Measurements from ENCODE around the gene NDOR1.

NDOR1 gene

DNA sequence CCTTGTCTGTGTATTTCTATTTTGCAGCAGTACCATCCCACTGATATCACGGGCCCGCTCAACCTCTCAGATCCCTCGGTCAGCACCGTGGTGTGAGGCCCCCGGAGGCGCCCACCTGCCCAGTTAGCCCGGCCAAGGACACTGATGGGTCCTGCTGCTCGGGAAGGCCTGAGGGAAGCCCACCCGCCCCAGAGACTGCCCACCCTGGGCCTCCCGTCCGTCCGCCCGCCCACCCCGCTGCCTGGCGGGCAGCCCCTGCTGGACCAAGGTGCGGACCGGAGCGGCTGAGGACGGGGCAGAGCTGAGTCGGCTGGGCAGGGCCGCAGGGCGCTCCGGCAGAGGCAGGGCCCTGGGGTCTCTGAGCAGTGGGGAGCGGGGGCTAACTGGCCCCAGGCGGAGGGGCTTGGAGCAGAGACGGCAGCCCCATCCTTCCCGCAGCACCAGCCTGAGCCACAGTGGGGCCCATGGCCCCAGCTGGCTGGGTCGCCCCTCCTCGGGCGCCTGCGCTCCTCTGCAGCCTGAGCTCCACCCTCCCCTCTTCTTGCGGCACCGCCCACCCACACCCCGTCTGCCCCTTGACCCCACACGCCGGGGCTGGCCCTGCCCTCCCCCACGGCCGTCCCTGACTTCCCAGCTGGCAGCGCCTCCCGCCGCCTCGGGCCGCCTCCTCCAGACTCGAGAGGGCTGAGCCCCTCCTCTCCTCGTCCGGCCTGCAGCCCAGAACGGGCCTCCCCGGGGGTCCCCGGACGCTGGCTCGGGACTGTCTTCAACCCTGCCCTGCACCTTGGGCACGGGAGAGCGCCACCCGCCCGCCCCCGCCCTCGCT lies 37.5 kb upstream of the NDOR1 start:
- no peak for DNase-seq (ENCODE audit: low read depth)

DNA sequence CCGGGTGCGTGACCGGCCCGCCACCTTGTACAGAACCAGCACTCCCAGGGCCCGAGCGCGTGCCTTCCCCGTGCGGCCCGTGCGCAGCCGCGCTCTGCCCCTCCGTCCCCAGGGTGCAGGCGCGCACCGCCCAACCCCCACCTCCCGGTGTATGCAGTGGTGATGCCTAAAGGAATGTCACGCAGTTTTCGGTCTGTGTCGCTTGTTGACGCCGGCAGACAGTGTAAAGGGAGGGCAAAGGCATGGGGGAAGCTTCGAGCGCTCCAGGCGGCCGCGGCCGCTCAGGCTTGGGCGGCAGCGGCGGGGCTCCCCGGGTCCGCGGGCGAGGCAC lies 37.0 kb upstream of the NDOR1 start:
- DNase-seq (ENCODE audit: low read depth): no peak

DNA sequence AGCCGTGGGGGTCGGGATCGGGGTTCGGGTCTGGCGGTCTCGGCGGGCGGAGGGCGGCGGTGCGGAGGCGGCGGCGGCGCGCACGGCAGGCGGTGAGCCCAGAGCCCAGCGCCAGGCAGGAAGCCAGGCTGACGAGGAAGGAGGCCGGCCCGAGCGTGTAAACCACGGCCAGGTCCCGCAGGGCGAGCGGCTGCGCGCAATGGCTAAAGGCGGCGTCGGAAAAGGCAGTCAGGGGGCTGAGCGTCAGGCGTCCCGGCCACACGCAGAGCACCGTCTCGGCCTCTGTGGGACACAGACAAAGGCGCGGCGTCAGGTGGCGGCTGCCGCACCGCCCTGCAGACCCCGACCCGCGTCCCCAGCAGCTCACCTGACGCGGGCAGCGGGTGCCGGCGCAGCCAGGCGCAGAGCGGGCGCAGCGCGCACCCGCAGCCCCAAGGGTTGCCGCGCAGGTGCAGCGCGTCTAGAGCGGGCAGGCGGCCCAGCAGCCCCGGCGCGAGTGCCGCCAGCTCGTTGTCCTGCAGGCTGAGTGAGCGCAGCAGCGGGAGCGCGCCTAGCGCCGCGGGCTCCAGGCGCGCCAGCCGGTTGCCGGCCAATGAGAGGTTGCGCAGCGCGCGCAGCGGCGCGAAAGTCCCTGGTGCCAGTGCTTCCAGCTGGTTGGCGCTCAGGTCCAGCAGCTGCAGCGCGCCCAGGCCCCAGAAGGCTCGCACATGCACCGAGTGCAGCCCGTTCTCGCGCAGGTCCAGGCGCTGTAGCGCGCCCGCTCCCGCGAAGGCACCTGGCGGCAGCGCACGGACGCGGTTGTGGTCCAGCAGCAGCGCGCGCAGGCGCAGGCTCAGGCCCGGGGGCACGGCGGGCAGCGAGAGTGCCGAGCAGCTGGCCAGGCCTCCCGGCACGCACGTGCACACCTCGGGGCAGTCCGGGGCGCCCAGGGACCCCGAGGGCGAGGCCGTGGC lies 36.3 kb upstream of the NDOR1 start:
- DNase-seq (ENCODE audit: low read depth): no peak

DNA sequence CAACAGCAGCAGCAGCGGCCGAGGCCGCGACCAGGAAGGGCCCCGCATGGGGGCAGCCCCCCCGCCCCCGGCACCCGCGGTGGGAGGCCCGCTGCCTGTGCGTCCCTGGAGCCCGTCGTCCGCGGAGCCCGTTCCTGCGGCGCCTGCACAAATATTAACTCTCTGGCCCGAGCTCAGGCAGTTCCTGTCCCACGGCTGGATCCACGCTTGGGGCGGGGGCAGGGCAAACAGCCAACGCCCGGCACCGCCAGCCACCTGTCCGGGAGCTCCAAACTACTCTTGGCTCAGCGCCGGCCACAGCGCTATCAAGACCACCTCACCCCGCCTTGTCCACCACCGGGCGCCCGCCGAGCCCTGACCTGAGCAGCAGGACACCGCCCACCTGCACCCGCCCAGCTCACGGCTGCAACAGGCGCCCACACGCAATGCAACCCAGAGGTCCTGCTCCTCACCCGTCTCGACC lies 35.6 kb upstream of the NDOR1 start, which contains the start of gene LRRC26:
Gene LRRC26 (minus strand): TSS at position 156 of the 463 bp plus-strand sequence. CDS start 108 bp downstream, at position 48.
- DNase-seq (ENCODE audit: low read depth): no peak

DNA sequence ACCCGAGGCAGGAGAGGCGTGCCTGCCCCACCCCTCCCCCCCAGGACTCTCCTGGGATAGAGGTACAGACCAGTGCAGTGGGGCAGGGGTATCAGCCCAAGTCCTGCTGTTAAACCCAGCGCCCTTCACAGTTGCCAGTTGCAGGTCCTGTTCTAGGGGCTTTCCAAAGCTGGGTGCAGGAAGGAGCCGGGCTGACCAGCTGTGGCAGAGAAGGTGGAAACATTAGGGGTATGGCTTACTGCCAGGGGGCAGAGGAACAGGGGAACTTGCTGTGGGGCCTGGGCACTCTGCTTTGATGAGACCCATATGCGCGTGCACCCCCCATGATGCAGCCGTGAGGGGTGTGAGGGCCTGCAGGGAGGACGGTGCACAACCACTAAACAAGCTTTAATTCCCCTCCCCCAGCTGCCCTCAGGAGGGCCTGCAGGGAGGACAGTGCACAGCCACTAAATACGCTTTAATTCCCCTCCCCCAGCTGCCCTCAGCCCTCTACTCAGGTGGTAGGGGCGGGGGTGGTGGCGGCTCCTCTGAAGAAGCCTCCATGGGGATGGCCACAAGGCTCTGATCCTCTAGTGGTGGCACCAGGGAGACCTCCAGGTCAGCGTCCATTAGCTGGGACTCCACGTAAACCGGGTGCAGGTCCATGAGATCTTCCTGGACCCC lies 34.9 kb upstream of the NDOR1 start:
- no peak for DNase-seq (ENCODE audit: low read depth)

DNA sequence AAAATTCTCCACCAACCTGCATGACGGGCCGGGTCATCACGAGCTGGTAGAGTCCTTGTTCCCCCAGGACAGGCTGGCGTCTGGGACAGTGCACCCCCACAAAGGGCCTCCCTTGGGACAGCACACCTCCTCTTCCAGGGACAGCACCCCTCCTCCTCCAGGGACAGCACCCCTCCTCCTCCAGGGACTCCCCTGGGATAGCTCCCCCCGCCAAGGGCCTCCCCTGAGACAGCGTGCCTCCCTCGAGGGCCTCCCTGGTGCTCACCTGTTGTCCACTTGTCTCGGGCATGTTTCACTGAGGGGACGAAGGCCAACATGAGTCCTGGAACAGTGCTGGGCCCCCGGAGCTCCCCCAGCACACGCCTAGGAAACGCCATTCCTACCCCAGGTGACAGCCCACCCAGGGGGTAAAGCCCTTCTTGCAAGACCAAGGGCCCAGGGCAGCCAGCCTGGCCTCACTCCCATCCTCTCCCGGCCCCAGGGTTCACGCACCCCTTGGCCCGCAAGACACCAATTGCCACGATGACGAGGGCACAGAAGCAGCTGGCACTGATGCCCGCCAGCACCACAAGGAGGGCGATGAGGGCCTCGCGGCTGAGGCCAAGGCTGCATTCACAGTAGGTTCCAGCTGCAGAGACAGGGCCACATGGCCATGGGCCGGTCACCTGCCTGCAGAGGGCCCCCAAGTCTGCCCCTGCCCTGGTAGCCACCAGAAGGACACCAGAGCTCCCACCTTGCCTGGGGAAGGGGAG lies 34.2 kb upstream of the NDOR1 start:
- no peak for DNase-seq (ENCODE audit: low read depth)

DNA sequence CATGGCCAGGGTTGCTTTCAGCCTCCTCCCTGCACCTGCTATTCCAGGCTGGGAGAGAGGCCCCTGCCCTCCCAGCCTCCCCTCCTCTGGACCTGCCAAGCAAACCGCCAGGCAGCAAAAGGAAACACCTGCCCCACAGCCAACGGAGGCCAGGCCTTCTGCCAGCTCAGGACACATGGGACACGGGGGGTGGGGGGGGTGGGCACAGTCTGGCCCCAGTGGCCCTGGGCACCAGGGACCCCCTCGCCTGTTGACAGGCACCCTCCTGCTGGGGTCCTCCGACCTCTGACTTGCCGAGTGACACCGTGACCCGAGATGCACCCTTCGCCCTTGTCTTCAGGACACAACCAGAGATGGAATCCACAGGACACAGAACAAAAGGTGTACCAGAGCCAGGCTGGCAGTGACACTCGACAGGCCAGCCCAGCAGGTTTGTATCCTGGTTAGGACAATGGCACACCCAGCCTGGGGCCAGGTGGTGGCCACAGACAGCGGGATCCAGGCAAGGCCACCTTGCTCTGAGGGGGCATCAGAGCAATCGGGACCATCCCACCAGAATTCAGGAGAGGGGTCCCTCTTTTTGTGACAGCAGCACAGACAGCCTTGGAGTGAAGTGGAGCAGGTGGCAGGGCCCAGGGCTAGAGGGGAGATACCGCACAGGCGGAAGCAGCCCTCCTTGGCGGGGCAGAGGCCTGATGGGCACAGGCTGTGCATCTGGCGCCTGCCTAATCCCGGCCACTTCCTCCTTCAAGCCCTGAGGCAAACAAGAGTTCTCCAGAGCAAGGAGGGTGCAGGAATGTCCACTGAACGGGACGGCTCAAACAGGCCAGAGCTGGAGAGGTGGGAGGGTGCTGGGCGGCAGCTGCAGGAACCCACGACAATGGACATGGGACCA lies 32.4 kb upstream of the NDOR1 start:
- DNase-seq (ENCODE audit: low read depth): no peak

DNA sequence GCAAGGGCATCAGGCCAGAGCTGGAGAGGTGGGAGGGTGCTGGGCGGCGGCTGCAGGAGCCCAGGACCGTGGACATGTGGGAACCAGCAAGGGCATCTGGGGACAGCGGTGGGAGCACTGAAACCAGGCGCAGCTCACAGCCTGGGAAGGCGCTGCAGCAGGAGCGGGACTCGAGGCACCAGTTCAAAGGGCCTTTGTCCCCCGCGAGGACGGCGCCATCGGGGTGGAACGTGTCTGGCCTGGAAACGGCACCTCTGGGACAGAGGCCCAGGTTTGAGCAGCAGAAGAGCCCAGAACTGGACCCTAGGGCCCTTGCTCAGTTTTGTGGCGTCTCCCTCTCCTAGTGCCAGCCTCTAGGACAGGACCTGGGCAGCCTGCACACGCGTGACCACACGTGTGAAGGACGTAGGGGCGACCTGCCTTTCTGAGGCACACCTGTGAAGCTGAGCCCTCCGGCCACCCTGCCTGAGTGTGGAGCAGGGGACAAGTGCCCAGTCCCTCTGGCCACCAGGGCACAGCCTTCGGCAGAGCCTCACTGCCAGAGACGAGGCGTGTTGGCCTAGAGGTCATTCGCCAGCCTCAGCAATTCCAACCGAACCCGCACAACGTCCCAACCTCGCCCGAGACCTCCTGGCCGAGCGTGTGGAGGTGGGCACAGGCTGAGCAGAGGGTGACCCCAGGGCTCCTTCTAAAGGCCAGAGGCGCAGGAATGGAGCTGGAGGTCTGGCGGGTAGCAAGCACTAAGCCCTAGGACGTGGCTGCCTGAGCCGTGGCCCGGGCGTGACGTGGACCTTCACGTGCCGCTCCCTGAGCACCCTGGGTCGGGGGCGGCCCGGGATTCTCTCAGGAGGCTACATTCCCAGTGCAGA lies 31.5 kb upstream of the NDOR1 start:
- DNase-seq (ENCODE audit: low read depth): no peak

DNA sequence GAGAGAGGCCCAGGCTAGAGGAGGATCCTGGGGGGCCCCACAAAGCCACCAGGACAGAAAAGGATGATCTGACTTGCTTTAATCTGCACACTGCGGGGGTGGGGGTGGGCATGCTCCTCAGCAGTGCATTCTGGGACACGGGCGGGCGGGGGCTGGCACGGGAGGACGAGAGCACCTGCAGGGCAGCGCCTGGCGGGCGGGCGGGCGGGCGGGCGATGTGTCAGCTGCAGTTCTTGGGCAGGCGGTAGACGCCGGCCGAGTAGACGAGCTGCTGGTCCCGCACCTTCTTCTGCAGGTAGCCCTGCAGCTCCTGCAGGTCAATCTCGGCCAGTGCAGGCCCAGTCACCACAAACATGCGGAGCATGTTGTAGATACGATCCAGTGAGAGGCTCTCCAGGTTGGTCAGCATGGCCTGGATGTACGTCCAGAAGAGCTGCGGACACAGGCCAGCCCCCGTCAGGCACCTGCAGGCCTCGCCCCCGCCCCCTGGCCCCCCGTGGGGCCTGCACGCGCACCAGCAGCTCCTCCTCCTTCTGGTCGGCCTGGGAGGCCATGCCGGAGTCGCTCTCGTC lies 30.7 kb upstream of the NDOR1 start:
- no peak for DNase-seq (ENCODE audit: low read depth)

DNA sequence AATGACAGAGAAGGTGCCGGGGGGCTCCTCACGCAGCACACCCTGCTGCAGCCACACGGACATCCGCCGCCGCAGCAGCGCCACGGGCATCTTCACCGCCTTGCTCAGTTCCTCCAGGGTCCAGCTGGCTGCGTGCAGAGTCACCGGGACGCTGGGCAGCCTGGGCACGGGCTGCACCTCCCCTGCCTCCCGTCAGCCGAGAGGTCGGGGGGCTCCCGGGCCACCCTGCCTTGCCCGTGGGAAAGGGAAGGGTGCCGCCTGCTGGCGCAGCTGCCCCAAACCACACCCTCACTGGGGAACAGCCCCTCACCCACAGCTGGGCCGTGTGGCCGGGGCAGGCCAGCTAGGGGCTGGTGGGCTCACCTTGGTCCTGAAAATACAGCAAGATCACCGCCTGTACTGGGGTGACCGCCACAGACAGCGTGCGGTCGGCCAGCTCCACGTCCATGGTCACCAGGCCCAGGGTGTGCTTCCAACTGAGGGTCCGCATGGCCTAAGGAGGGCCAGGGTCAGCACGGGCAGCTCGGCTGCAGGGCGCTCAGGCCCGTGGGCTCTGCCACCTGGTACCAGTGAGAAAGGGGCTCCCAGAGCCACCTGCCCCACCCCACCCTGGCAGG lies 30.0 kb upstream of the NDOR1 start:
- no peak for DNase-seq (ENCODE audit: low read depth)

DNA sequence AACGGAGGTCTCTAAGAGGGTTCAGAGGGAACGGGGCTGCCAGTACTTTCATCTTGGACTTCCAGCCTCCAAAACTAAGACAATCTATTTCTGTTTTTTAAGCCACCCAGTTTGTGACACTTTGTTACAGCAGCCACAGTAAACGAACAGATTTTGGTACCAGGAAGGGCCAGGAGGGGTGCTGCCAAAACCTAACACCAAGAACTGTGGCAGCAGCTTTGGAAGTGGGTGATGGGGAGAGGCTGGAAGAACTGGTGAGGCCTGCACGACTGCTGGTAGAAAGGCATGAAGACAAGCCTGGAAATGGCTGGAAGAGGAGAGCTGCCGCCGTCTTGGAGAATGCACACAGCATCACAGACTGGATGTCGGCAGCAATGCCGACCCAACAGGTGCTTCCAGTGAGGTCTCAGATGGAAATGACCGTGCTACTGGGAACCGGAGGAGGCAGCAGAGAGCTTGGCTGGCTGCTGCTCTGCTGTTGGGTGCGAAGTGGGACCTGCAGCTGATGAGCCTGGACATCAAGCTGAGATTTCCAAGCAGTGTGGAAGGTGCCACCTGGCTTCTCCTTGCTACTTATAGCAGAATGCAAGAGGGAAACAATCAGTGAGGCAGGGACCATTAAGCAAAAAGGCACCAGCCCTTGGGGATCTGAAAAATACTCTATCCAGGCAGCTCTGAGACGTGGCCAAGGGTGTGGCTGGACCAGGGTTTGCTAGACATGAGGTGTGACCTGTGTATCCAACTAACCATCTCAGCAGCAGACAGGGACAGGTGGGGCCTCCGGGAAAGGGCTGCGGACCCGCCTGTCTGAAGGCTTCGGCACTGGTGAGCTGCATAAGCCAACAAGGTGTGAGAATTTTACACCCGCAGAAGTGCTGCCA lies 29.0 kb upstream of the NDOR1 start:
- DNase-seq (ENCODE audit: low read depth): no peak

DNA sequence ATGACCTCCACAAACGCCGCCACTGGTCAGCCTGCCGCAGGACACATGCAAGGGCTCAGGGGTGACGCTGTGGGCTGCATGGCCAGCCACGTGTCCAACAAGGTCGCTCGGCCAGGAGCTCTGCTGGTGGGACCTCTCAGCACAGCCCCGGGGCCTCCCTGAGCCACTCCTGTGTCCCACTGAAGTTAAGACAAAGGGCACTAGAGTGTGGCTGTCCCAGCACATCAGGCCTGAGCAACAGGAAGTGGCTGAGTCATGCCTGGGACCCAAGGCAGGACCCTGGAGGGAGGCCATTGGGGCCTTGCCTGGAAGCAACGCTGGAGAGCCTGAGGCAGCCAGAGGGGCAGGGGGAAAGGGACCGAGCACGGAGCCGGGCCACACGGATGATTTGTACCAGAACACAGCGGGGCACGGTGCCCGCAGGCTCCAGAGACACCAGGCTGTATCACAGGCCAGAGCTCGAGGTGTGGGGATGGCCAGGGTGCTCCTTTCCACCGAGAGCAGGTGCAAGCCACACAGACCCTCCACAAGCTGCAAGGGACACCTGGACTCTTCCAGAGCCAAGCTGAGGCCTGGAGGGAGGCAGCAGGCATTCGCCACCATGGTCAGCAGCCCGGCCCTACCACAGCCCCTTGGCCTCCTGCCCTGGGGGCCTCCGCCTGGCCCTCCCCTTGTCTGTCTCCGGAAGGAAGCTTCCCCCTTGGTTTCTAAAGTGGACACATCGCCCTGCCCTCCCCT lies 27.1 kb upstream of the NDOR1 start:
- DNase-seq (ENCODE audit: low read depth): no peak

DNA sequence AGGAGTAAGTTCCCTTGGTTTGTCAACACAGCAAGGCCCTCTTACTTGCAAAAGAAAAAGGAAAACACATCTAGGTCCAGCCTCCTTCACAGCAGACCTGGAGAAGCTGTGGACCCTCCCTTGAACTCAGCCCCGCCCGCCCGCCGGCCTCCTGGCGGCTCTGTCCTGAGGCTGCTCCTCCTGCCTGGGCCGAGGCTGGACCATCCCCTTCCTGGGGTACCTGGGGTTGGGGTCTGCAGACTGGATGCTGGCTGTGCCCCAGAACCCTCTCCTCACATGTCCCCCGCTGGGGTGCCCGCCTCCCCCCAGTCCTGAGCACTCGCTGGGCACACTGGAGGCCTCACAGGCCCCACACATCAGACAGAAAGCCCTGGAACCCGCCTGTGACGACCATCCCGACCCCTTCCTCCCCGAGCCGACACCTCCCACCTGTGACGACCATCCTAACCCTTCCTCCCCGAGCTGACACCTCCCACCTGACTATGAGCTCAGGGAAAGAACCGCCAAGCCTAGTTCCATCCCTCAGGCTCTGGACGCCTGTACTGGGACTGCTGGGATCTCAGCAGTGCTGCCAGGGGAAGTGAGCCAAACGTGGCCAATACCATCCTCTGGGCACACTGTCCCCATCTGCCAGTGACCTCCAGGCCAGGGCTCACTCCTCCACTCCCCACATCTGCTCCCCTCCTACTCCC lies 26.4 kb upstream of the NDOR1 start:
- no peak for DNase-seq (ENCODE audit: low read depth)

DNA sequence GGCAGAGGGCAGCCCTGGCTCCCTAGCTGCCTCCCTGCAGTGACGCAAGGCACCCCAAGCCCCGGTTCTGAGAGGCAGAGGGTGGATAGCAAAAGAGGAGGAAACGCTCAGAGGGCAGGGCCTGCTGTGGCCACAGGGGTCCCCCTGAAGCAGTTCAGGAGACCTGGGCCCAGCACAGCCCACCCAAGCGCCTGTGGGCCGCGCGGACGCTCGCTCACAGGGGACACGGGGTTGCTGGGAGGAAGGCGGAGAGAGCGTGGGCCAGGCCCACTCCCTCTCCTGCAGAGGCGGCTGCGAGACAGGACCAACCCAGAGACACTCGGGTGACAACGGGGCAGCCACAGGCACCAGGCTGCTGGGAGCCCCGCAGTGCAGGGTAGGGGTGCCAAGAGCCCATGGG lies 25.7 kb upstream of the NDOR1 start:
- no peak for DNase-seq (ENCODE audit: low read depth)

DNA sequence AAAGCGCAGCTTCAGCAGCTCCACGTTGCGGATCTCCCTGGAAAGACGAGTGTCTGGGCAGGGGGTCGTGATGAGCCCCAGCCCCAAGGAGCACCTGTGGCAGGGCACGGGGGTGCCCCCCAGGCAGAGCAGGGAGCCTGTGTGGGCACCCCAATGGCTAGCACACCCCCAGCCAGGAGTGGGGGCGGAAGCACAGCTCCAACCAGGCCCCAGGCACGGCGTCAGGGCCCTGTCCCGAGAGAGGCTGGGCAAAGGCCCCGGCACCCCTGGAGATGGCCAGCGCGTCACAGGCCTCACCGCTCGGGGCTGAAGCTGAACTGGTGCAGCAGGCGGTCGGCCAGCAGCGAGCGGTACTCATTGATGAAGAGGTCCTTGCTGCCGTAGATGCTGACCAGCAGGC lies 25.0 kb upstream of the NDOR1 start:
- no peak for DNase-seq (ENCODE audit: low read depth)

DNA sequence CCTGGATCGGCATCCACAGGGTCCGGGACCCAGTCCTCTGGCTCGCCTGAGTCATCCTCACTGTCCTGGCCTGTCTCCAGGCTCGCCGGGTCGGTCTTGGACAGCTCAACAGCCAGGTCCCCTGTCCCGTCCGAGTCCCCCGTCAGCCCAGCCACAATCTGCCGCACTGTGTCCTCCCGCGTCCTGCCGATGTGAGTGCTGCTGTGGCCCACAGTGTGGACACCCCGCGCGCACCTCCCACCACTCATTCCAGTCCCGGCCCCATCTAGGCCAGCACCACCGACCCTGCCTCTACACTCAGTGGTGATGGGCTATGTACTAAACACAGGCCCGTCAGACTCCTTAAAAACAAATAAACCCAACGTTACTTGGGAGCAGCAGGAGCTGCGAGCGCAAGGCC lies 23.8 kb upstream of the NDOR1 start:
- DNase-seq (ENCODE audit: low read depth): no peak

DNA sequence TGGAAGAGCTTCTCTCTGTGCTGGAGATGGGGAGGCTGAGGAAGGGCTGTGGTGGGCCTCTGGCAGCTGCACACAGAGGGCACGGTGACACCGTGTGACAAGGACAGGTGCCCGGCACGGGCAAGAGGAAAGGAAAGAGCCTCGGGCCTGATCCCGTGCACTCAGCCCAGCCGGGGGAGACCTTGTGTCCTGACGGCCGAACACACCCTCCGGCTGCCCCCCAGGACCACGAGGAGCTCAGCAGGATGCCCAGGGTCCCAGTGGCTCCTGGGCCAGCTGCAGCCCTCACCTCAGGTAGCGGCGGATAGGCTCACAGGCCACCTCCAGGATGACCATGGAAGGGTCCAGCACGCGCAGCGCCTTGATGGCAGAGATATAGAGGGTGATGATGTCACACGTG lies 22.7 kb upstream of the NDOR1 start:
- DNase-seq (ENCODE audit: low read depth): no peak
